ENCODE measurements around the gene VWA3B.
"Not testable (repeated sequence)": the region's sequence is repeated elsewhere in the genome, so short reads cannot be mapped to it uniquely, and the experiment has no call there.

The VWA3B gene

DNA sequence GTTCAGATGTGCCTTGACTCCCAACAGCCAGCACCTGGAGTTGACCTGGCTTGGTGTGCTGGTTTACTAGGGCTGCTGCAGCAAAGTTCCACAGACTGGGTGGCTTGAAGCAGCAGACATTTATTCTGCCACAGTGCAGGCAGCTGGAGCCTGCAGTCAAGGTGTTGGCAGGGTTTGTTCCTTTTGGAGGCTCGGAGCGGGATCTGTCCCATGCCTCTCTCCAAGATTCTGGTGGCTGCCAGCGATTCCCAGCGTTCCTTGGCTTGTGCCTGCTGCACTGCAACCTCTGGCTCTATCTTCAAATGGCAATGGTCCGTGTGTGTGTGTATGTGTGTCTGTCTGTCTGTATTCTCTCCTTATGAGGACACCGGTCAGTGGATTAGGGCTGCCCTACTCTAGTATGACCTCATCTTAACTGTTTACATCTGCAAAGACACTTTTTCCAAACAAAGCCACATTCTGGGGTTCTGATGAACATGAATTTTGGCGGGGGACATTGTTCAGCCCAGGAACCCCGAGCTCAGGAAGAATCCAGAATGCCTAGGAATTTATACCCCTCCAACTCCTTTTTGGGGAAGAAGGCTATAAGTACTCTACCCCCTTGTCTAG, 46.5 kb upstream of the VWA3B start:
- no peak for TF ChIP-seq ZFP30 (CRISPR knock-in tag; IDR thresholded peaks at IDR 0.05)
- no peak for TF ChIP-seq ZFP3 (CRISPR knock-in tag; IDR thresholded peaks at IDR 0.05)
- no peak for TF ChIP-seq ZNF565 (CRISPR knock-in tag; conservative IDR thresholded peaks at IDR 0.05; ENCODE audit: low read depth)
- no peak for TF ChIP-seq ESRRG (CRISPR knock-in tag; IDR thresholded peaks at IDR 0.05)
- TF ChIP-seq ZC3H10 (CRISPR knock-in tag; IDR thresholded peaks at IDR 0.05) = no peak
- TF ChIP-seq, protein P1, sequence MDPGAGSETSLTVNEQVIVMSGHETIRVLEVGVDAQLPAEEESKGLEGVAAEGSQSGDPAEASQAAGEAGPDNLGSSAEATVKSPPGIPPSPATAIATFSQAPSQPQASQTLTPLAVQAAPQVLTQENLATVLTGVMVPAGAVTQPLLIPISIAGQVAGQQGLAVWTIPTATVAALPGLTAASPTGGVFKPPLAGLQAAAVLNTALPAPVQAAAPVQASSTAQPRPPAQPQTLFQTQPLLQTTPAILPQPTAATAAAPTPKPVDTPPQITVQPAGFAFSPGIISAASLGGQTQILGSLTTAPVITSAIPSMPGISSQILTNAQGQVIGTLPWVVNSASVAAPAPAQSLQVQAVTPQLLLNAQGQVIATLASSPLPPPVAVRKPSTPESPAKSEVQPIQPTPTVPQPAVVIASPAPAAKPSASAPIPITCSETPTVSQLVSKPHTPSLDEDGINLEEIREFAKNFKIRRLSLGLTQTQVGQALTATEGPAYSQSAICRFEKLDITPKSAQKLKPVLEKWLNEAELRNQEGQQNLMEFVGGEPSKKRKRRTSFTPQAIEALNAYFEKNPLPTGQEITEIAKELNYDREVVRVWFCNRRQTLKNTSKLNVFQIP (CRISPR knock-in tag; IDR thresholded peaks at IDR 0.05; ENCODE audit: borderline replicate concordance, low read depth) = no peak
- no peak for TF ChIP-seq SNAI2 (CRISPR knock-in tag; IDR thresholded peaks at IDR 0.05)
- no peak for TF ChIP-seq ISL1 (CRISPR knock-in tag; IDR thresholded peaks at IDR 0.05)
- TF ChIP-seq OSR1 (CRISPR knock-in tag; IDR thresholded peaks at IDR 0.05) = no peak
- no peak for TF ChIP-seq BACH2 (CRISPR knock-in tag; IDR thresholded peaks at IDR 0.05; ENCODE audit: borderline replicate concordance)
- TF ChIP-seq, protein P2, sequence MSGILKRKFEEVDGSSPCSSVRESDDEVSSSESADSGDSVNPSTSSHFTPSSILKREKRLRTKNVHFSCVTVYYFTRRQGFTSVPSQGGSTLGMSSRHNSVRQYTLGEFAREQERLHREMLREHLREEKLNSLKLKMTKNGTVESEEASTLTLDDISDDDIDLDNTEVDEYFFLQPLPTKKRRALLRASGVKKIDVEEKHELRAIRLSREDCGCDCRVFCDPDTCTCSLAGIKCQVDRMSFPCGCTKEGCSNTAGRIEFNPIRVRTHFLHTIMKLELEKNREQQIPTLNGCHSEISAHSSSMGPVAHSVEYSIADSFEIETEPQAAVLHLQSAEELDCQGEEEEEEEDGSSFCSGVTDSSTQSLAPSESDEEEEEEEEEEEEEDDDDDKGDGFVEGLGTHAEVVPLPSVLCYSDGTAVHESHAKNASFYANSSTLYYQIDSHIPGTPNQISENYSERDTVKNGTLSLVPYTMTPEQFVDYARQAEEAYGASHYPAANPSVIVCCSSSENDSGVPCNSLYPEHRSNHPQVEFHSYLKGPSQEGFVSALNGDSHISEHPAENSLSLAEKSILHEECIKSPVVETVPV (CRISPR knock-in tag; IDR thresholded peaks at IDR 0.05) = no peak
- TF ChIP-seq TCF4 (CRISPR knock-in tag; IDR thresholded peaks at IDR 0.05; ENCODE audit: borderline replicate concordance) = no peak
- no peak for TF ChIP-seq ARNTL (CRISPR knock-in tag; IDR thresholded peaks at IDR 0.05; ENCODE audit: borderline replicate concordance, low read depth)
- TF ChIP-seq PPARA (CRISPR knock-in tag; IDR thresholded peaks at IDR 0.05; ENCODE audit: borderline replicate concordance) = no peak
- TF ChIP-seq GLIS3 (CRISPR knock-in tag; IDR thresholded peaks at IDR 0.05) = no peak
- TF ChIP-seq RARB (CRISPR knock-in tag; IDR thresholded peaks at IDR 0.05) = no peak
- no peak for TF ChIP-seq CSDC2 (CRISPR knock-in tag; IDR thresholded peaks at IDR 0.05)
- ATAC-seq = no peak

DNA sequence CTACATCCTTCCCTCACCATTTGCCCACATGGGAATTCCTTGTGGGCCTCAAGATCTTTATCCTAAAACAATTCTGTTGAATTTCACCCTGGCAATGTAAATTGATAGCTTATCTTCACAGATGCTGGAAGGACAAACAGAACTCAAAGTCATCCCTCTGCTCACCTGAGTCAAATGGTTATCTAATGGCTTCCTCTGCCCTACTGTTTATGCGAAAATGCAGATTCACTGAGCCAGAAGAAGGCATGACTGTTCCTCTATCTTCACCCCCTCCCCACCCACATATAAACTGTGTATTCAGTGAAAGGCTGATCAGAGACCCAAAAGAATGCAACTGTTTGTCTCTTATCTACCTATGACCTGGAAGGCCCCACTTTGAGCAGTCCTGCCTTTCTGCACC, 43.9 kb upstream of the VWA3B start:
- ATAC-seq = no peak
- no peak for TF ChIP-seq ARNTL (CRISPR knock-in tag; IDR thresholded peaks at IDR 0.05; ENCODE audit: borderline replicate concordance, low read depth)
- no peak for TF ChIP-seq SNAI2 (CRISPR knock-in tag; IDR thresholded peaks at IDR 0.05)
- no peak for TF ChIP-seq BACH2 (CRISPR knock-in tag; IDR thresholded peaks at IDR 0.05; ENCODE audit: borderline replicate concordance)
- TF ChIP-seq PPARA (CRISPR knock-in tag; IDR thresholded peaks at IDR 0.05; ENCODE audit: borderline replicate concordance) = no peak
- TF ChIP-seq RARB (CRISPR knock-in tag; IDR thresholded peaks at IDR 0.05) = no peak
- TF ChIP-seq GLIS3 (CRISPR knock-in tag; IDR thresholded peaks at IDR 0.05) = no peak
- TF ChIP-seq, protein P1 (CRISPR knock-in tag; IDR thresholded peaks at IDR 0.05; ENCODE audit: borderline replicate concordance, low read depth) = no peak
- TF ChIP-seq, protein P3, sequence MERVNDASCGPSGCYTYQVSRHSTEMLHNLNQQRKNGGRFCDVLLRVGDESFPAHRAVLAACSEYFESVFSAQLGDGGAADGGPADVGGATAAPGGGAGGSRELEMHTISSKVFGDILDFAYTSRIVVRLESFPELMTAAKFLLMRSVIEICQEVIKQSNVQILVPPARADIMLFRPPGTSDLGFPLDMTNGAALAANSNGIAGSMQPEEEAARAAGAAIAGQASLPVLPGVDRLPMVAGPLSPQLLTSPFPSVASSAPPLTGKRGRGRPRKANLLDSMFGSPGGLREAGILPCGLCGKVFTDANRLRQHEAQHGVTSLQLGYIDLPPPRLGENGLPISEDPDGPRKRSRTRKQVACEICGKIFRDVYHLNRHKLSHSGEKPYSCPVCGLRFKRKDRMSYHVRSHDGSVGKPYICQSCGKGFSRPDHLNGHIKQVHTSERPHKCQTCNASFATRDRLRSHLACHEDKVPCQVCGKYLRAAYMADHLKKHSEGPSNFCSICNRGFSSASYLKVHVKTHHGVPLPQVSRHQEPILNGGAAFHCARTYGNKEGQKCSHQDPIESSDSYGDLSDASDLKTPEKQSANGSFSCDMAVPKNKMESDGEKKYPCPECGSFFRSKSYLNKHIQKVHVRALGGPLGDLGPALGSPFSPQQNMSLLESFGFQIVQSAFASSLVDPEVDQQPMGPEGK (CRISPR knock-in tag; IDR thresholded peaks at IDR 0.05; ENCODE audit: borderline replicate concordance) = no peak

DNA sequence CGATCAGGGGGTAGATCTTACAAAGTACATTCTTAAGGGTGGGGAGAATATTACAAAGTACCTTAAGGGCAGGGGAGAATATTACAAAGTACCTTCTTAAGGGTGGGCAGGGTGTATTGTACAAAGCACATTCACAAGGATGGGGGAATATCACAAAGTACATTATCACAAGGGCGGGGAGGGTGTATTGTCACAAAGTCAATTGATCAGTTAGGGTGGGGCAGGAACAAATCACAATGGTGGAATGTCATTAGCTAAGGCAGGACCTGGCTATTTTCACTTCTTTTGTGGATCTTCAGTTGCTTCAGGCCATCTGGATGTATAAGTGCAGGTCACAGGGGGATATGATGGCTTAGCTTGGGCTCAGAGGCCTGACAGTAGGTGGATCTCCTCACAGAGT, 42.2 kb upstream of the VWA3B start:
- not testable (repeated sequence) for ATAC-seq

DNA sequence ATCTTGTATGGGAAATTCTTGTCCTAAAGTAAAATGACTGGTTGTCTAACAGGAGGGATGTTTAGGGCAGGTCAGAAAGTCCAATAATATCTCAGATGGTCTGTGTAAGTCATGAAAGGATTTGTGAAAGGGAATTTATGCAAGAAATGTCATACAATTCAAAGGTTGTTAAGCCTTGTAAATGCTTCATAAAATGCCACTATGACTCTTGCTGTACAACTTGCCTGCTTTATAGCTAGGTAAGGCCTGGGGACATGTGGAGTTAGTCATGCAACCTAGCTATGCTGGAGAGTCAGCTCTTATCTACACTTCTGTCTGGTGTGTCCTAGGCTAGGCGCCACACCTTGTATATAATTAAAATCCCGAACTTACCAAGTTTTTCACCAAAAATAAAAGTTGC, 36.9 kb upstream of the VWA3B start:
- TF ChIP-seq TOX (CRISPR knock-in tag; IDR thresholded peaks at IDR 0.05; ENCODE audit: borderline replicate concordance) (no peak), ZC3H10 (CRISPR knock-in tag; IDR thresholded peaks at IDR 0.05) (no peak), ISL1 (CRISPR knock-in tag; IDR thresholded peaks at IDR 0.05) (no peak), SNAI2 (CRISPR knock-in tag; IDR thresholded peaks at IDR 0.05) (no peak), GLIS3 (CRISPR knock-in tag; IDR thresholded peaks at IDR 0.05) (no peak), ESRRG (CRISPR knock-in tag; IDR thresholded peaks at IDR 0.05) (no peak)
- TF ChIP-seq, protein P3 (CRISPR knock-in tag; IDR thresholded peaks at IDR 0.05; ENCODE audit: borderline replicate concordance) = no peak
- TF ChIP-seq, protein P4, sequence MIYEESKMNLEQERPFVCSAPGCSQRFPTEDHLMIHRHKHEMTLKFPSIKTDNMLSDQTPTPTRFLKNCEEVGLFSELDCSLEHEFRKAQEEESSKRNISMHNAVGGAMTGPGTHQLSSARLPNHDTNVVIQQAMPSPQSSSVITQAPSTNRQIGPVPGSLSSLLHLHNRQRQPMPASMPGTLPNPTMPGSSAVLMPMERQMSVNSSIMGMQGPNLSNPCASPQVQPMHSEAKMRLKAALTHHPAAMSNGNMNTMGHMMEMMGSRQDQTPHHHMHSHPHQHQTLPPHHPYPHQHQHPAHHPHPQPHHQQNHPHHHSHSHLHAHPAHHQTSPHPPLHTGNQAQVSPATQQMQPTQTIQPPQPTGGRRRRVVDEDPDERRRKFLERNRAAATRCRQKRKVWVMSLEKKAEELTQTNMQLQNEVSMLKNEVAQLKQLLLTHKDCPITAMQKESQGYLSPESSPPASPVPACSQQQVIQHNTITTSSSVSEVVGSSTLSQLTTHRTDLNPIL (CRISPR knock-in tag; IDR thresholded peaks at IDR 0.05; ENCODE audit: low read depth) = no peak
- ATAC-seq = no peak

Data from SK-N-SH treated with all-trans-retinoic acid at 6 μM for 48 hours (cell line).